Loucy (cell line): ENCODE measurements around the gene ATP8A1.

Experiments
- H2AFZ ChIP-seq: fragments of 200-600 bp; sonication (generic); 2 replicates; pipeline ENCODE4 v1.6.0; 2016; ENCODE audit warnings: antibody characterized with exemption, mild to moderate bottlenecking, low read length, moderate library complexity
- H3F3A ChIP-seq: fragments of 200-600 bp; 2 replicates; pipeline ENCODE4 v1.6.0; 2016; ENCODE audit warnings: antibody characterized with exemption, low read depth, mild to moderate bottlenecking
- H3K27me3 ChIP-seq: fragments of 200-600 bp; sonication (generic); 2 replicates; pipeline ENCODE4 v1.6.1; 2014; ENCODE audit warnings: low read length, mild to moderate bottlenecking; ENCODE audit not compliant: insufficient read depth, poor library complexity, severe bottlenecking
- H3K36me3 ChIP-seq: fragments of 200-600 bp; sonication (generic); 2 replicates; pipeline ENCODE4 v1.6.1; 2016; ENCODE audit warnings: low read length; ENCODE audit not compliant: insufficient read depth
- H3K4me1 ChIP-seq: fragments of 200-600 bp; sonication (generic); 2 replicates; pipeline ENCODE4 v1.5.1; 2014; ENCODE audit warnings: low read length, mild to moderate bottlenecking; ENCODE audit not compliant: insufficient read depth, poor library complexity, severe bottlenecking
- H3K4me2 ChIP-seq: fragments of 200-600 bp; sonication (generic); 2 replicates; pipeline ENCODE4 v1.6.0; 2014; ENCODE audit warnings: antibody characterized with exemption, low read length, low read depth, mild to moderate bottlenecking; ENCODE audit not compliant: poor library complexity, severe bottlenecking
- H3K4me3 ChIP-seq: fragments of 200-600 bp; sonication (generic); 2 replicates; pipeline ENCODE4 v1.5.1; 2014; ENCODE audit warnings: low read length, mild to moderate bottlenecking, mixed read lengths; ENCODE audit not compliant: poor library complexity, severe bottlenecking
- H3K79me2 ChIP-seq: fragments of 200-600 bp; sonication (generic); 2 replicates; pipeline ENCODE4 v1.6.1; 2014; ENCODE audit warnings: low read length; ENCODE audit not compliant: insufficient read depth
- H3K9ac ChIP-seq: fragments of 200-600 bp; sonication (generic); 2 replicates; pipeline ENCODE4 v1.6.0; 2014; ENCODE audit warnings: mild to moderate bottlenecking, low read depth, low read length, moderate library complexity; ENCODE audit not compliant: poor library complexity, severe bottlenecking
- H3K9me2 ChIP-seq: fragments of 200-600 bp; sonication (generic); replicated peaks from 2 replicates; pipeline ENCODE4 v1.6.1; 2016; ENCODE audit warnings: low read depth, low read length, mixed read lengths
- H3K9me3 ChIP-seq: fragments of 200-600 bp; sonication (generic); 2 replicates; pipeline ENCODE4 v1.6.1; 2014; ENCODE audit warnings: mild to moderate bottlenecking, antibody characterized with exemption, low read length, low read depth; ENCODE audit not compliant: insufficient read depth
- H4K20me1 ChIP-seq: fragments of 200-600 bp; sonication (generic); 2 replicates; pipeline ENCODE4 v1.6.0; 2014; ENCODE audit warnings: antibody characterized with exemption, low read length, mild to moderate bottlenecking; ENCODE audit not compliant: insufficient read depth, poor library complexity, severe bottlenecking
- EZH2phosphoT487 ChIP-seq: fragments of 200-600 bp; IDR thresholded peaks from 2 replicates; pipeline ENCODE4 v1.6.1; 2018; ENCODE audit warnings: antibody characterized with exemption, mild to moderate bottlenecking, moderate library complexity, borderline replicate concordance
- TF ChIP-seq, protein P1 (sequence below): fragments of 200-600 bp; sonication (generic); conservative IDR thresholded peaks from 2 replicates; pipeline ENCODE4 v1.5.1; 2014; ENCODE audit warnings: mild to moderate bottlenecking, antibody characterized with exemption, low read length

The ATP8A1 gene

DNA sequence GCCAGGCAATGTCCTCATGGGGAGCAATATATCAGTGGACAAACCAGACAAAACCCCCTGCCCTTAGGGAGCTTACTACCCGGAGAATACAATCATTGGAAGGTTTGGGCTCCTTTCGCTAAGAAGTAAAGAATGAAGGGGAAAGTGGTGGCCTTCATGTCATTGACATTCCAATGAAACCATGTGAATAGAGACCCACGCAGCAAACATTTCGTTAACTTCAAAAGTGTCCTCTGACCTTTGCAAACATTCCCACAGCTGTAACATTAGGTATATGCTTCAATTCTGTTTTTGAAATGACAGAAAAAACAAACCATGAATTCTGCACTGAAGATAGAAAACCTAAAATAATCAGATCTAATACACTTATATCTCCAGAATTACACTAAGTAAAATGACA is 7.0 kb downstream of the ATP8A1 start:
- H3K4me3 ChIP-seq, result no peak overlapping the region
- TF ChIP-seq, protein P1, sequence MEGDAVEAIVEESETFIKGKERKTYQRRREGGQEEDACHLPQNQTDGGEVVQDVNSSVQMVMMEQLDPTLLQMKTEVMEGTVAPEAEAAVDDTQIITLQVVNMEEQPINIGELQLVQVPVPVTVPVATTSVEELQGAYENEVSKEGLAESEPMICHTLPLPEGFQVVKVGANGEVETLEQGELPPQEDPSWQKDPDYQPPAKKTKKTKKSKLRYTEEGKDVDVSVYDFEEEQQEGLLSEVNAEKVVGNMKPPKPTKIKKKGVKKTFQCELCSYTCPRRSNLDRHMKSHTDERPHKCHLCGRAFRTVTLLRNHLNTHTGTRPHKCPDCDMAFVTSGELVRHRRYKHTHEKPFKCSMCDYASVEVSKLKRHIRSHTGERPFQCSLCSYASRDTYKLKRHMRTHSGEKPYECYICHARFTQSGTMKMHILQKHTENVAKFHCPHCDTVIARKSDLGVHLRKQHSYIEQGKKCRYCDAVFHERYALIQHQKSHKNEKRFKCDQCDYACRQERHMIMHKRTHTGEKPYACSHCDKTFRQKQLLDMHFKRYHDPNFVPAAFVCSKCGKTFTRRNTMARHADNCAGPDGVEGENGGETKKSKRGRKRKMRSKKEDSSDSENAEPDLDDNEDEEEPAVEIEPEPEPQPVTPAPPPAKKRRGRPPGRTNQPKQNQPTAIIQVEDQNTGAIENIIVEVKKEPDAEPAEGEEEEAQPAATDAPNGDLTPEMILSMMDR, result no peak
- TF ChIP-seq EZH2phosphoT487, result no peak
- no peaks in the 10 kb centered on the region; the same call in 1 of the 2 replicates for H3K9me3 ChIP-seq
- no peaks in the 10 kb centered on the region for H3K36me3 ChIP-seq
- H2AFZ ChIP-seq, result no peak overlapping the region
- H3K79me2 ChIP-seq, result peaks cover 69% of the 10 kb centered on the region
- no peaks in the 10 kb centered on the region for H3K27me3 ChIP-seq
- no peaks in the 10 kb centered on the region for H3K9me2 ChIP-seq
- no peak overlapping the region for H3K9ac ChIP-seq
- no peak overlapping the region for H3K4me2 ChIP-seq
- no peaks in the 10 kb centered on the region for H3F3A ChIP-seq
- peaks cover 4% of the 10 kb centered on the region for H4K20me1 ChIP-seq
- H3K4me1 ChIP-seq, result peaks cover 35% of the 10 kb centered on the region

DNA sequence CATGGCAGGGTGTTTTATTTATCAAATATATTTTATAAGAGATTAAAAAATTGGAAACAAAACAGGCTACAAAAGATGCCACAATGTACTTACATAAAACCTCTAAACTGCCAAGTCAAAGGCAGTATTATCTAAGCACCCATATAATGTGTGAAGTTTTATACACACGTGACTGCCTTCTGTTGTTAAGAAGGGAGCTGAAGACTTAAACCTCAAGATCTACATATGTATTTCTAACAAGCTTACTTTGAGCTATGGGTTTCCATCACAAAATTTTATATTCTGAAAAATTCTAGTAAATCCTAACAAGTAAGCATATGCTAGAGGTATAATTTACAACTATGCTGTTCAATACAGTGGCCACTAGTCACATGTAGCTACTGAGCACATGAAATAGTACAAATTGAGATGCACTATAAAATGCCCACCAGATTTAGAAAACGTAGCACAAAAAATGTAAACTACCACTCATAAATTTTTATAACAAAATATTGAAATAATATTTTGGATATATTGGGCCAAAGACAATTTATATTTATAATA is 9.8 kb downstream of the ATP8A1 start:
- Histone ChIP-seq H3K9me2 (no peaks in the 10 kb centered on the region), H2AFZ (no peak overlapping the region), H3K27me3 (no peaks in the 10 kb centered on the region), H4K20me1 (peaks cover 18% of the 10 kb centered on the region), H3F3A (no peaks in the 10 kb centered on the region), H3K79me2 (peaks cover 71% of the 10 kb centered on the region), H3K4me3 (no peak overlapping the region), H3K9ac (no peak overlapping the region), H3K4me2 (no peak overlapping the region), H3K36me3 (no peaks in the 10 kb centered on the region), H3K9me3 (no peaks in the 10 kb centered on the region; the same call in 1 of the 2 replicates), H3K4me1 (peaks cover 43% of the 10 kb centered on the region)
- TF ChIP-seq, protein P1, result no peak; the same call in 1 of the 2 replicates
- TF ChIP-seq EZH2phosphoT487, result no peak

DNA sequence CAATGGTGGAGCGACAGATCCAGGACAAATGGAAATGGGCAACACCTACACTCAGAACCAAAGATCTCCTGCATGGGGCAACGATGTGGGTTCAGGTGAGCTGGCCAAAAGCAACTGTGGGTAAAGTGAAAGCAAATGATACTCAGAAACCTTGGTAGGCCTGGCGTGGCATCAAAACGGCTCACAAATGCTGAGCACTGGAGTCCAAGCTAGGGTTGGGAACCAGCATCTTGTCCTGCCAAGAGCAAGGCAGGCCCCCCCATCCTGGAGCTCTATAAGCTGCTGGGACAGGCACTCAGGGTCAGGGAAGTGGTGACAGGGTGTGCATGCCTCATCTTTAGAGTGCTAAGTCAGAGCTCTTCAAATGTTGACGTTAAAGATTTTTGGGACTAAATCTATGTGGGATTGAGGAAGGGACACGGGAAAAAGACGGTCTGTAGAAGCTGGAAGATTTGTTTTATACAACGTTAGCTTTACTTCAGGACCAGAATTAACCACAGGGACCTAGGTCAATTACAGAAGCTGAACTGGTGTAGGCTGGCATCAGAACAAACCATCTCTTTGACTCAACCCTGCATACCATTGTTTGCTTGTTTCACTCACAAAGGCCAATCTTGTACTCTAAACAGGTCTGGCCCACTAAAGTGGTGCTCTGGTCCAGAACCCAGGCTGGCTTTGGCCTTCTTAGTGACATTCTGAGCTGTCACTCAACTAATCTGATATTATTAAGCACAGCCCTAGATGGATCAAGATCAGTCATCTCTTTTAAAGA is 10.7 kb downstream of the ATP8A1 start:
- Histone ChIP-seq H3K9me2 (no peaks in the 10 kb centered on the region), H3K79me2 (peaks cover 72% of the 10 kb centered on the region), H3K36me3 (no peaks in the 10 kb centered on the region), H3K4me1 (peaks cover 51% of the 10 kb centered on the region), H4K20me1 (peaks cover 25% of the 10 kb centered on the region), H3K4me3 (no peak overlapping the region), H3K4me2 (peak overlapping the region; percentile 17), H3F3A (no peaks in the 10 kb centered on the region), H3K9ac (no peak overlapping the region), H2AFZ (no peak overlapping the region), H3K9me3 (no peaks in the 10 kb centered on the region), H3K27me3 (no peaks in the 10 kb centered on the region)
- TF ChIP-seq, protein P1, result no peak
